Esophagus muscularis mucosa (tissue), 4 donors: Measurements from ENCODE around the gene SLC25A6. TPM values are rescaled to one million over a fixed set of nuclear protein-coding genes. Genes with fewer than 3 reads are reported as not detected.
A peak's percentile ranks its signal among the peaks of the same experiment; 100 is the strongest.

Experiments
- DNase-seq: peaks from one replicate; pipeline ENCODE4 v3.0.0-alpha.2; 2017; ENCODE audit errors: extremely low spot score
- H3K27ac ChIP-seq, 4 donors: fragments of 200-600 bp; sonication (generic); replicated peaks in 1 of 4; 1 replicate in 3 of 4; 2 replicates in 1 of 4; pipeline ENCODE4 v1.5.1; 2016 to 2019; ENCODE audit warnings: mild to moderate bottlenecking in 1 of 4
- H3K27me3 ChIP-seq, 4 donors: fragments of 200-600 bp; sonication (generic); one replicate each; pipeline versions ENCODE4 v1.5.1 to v1.6.0; 2016 to 2019
- H3K36me3 ChIP-seq, 4 donors: fragments of 200-600 bp; sonication (generic); one replicate each; pipeline ENCODE4 v1.5.1; 2016 to 2019
- H3K4me1 ChIP-seq, 4 donors: fragments of 200-600 bp; sonication (generic); one replicate each; pipeline ENCODE4 v1.5.1; 2016 to 2019
- H3K4me3 ChIP-seq, 4 donors: fragments of 200-600 bp; sonication (generic); 1 replicate in 2 of 4; 2 replicates in 2 of 4; pipeline ENCODE4 v1.5.1; 2016 to 2019; ENCODE audit warnings: mild to moderate bottlenecking in 4 of 4, moderate library complexity in 1 of 4
- H3K9me3 ChIP-seq, 4 donors: fragments of 200-600 bp; sonication (generic); 1 replicate in 3 of 4; 2 replicates in 1 of 4; pipeline ENCODE4 v1.5.1; 2016 to 2019
- EP300 ChIP-seq: sonication (generic); formaldehyde crosslinking; IDR thresholded peaks from one replicate; pipeline ENCODE4 v1.6.1; 2017; ENCODE audit warnings: antibody characterized with exemption
- POLR2A ChIP-seq: fragments of 450-650 bp; IDR thresholded peaks from one replicate; pipeline ENCODE4 v1.6.1; 2017; ENCODE audit warnings: antibody characterized with exemption, moderate library complexity, mild to moderate bottlenecking, low read depth
- POLR2AphosphoS5 ChIP-seq, 2 donors: sonication (generic); formaldehyde crosslinking; IDR thresholded peaks; one replicate each; pipeline ENCODE4 v1.6.1; 2017; ENCODE audit warnings: antibody characterized with exemption in 2 of 2
- WGBS: methylation state at CpG from one replicate; pipeline ENCODE4 v1.1.5; 2018; 5-methylcytosine and 5-hydroxymethylcytosine counted together
- intact Hi-C: fragments of 100-400 bp; cut with DNase I; formaldehyde crosslinking; loops from one replicate; pipeline ENCODE4 v1.15.1; 2023
- total RNA-seq, 4 donors: library from RNA; depleted of rRNA; stranded (reverse); fragments of >200 nt; gene quantifications; one replicate each; pipeline versions ENCODE4 v1.1.0 to v1.2.1, GENCODE V29; 2016
- TF ChIP-seq, protein P1 (sequence below), 3 experiments: fragments of 200-600 bp in 2 of 3; fragments of 450-650 bp in 1 of 3; sonication (generic) in 2 of 3; IDR thresholded peaks; one replicate each; pipeline ENCODE4 v1.5.1; 2017 to 2019; ENCODE audit warnings: antibody characterized with exemption in 3 of 3, mild to moderate bottlenecking in 2 of 3, moderate library complexity in 1 of 3

The SLC25A6 gene
- total RNA-seq, 4 donors from 2014 or later: 266 to 339 (median 313) TPM

DNA sequence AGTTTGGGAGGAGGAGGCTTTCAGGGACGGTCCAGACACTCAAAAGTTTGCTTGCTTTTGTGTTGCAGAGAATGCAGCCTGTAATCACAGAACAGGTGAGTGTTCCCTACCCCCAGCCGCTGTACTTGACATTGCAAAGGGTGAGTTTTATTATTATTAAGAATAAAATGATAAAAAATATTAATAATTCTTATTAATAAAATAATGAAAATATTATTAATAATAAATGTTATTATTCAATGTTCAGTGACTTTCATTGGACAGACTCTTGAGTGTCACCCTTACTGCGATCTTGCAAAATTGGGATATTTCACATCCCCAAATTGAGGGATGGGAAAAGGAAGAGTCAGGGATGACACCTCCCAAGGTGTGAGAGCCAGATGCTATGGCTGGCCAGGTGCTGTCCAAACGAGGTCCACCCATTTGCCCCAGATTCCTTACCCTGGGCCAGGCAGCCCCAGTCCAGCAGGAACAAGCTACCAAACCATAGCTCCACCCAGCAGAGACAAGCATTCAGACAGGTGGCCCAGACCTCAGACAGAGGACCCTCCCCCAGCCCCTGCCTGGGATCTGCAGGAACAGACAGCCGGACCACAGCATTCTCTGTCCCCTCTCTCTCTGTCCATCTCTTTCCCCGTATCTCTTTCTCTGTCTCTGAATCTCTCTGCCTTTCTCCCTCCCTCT is 33.0 kb downstream of the SLC25A6 start:
- no peak for TF ChIP-seq EP300
- no peak for TF ChIP-seq POLR2A
- TF ChIP-seq, protein P1, sequence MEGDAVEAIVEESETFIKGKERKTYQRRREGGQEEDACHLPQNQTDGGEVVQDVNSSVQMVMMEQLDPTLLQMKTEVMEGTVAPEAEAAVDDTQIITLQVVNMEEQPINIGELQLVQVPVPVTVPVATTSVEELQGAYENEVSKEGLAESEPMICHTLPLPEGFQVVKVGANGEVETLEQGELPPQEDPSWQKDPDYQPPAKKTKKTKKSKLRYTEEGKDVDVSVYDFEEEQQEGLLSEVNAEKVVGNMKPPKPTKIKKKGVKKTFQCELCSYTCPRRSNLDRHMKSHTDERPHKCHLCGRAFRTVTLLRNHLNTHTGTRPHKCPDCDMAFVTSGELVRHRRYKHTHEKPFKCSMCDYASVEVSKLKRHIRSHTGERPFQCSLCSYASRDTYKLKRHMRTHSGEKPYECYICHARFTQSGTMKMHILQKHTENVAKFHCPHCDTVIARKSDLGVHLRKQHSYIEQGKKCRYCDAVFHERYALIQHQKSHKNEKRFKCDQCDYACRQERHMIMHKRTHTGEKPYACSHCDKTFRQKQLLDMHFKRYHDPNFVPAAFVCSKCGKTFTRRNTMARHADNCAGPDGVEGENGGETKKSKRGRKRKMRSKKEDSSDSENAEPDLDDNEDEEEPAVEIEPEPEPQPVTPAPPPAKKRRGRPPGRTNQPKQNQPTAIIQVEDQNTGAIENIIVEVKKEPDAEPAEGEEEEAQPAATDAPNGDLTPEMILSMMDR (IDR thresholded peaks at IDR 0.05): no peak
- TF ChIP-seq POLR2AphosphoS5 (IDR thresholded peaks at IDR 0.05): no peak
- WGBS: 88% methylated on average over 6 of the region's 6 CpGs
- Histone ChIP-seq H3K4me3 (no peak overlapping the region), H3K27ac (no peak overlapping the region), H3K9me3 (peaks cover 0 to 10% (median 8%) of the 10 kb centered on the region in 4 donors), H3K27me3 (no peaks in the 10 kb centered on the region), H3K36me3 (peaks cover 19 to 78% (median 28%) of the 10 kb centered on the region in 4 donors), H3K4me1 (peaks cover 0 to 4% (median 3%) of the 10 kb centered on the region in 4 donors)
- DNase-seq: no peak
- intact Hi-C loops: no loop called here

DNA sequence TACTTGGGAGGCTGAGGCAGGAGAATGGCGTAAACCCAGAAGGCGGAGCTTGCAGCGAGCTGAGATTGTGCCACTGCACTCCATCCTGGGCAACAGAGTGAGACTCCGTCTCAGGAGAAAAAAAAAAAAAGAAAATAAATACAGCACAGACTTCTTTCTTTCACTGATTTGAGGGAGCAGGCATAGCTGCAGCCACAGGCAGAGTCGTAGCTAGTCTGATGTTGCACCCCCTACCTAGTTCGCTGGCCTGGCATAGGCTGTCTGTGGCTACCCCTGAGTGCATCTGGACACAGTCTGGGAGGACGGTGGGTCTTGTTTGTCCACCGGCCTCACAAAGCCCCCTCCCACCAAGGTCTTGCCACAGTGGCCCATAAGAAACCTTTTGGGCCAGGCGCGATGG is 33.9 kb downstream of the SLC25A6 start:
- H3K27me3 ChIP-seq: no peaks in the 10 kb centered on the region
- TF ChIP-seq EP300: no peak
- TF ChIP-seq, protein P1 (IDR thresholded peaks at IDR 0.05): no peak
- TF ChIP-seq POLR2AphosphoS5 (IDR thresholded peaks at IDR 0.05): no peak
- no peak for TF ChIP-seq POLR2A
- peaks cover 0 to 10% (median 8%) of the 10 kb centered on the region in 4 donors for H3K9me3 ChIP-seq
- WGBS: 98% methylated on average over 8 of the region's 10 CpGs
- no peak for DNase-seq
- no peak overlapping the region for H3K27ac ChIP-seq
- intact Hi-C loops: no loop called here
- peaks cover 14 to 69% (median 23%) of the 10 kb centered on the region in 4 donors for H3K36me3 ChIP-seq
- H3K4me3 ChIP-seq: no peak overlapping the region
- peaks cover 0 to 4% (median 3%) of the 10 kb centered on the region in 4 donors for H3K4me1 ChIP-seq

DNA sequence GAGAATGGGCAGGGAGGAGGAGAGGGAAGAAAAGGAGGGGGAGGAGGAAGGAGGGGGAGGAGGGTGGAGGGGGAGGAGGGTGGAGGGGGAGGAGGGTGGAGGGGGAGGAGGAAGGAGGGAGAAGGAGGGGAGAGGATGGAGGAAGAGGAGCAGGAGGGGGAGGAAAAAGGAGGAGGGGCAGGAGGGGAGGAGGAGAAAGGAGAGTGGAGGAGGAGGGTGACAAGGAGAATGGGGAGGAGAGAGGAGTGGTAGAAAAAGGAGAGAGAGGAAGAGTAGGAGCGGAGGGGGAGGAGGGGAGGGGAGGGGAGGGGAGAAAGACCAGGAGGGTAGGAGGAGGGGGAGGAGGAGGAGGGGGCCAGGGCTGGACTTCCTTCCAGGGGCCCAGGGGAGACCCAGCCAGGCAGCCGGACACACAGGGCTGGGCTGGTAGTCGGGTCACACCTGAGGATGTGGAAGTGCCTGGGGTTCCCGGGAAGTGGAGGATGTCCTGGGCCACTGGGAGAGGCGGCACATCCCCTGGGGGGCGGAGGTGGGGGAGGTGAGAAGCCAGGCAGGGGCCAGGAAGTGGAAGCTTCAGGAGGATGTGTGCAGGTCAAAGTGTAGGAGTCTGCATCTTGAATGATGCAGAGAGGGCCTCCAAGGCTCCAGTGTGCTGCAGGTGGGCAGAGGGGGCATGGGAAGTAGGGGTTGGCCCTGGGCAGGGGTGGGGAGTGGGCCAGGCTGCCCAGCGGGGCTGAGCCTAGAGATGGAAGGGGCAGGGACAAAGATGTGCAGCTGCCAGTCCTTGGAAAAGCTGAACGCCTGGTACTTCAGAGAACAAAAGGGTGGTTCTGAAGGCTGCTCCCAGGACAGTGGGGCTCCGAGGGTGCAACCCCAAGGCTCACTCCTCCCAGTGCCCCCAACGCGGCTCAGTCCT is 36.5 kb downstream of the SLC25A6 start:
- no peak for DNase-seq
- Histone ChIP-seq H3K4me1 (peaks cover 0 to 4% (median 3%) of the 10 kb centered on the region in 4 donors), H3K27me3 (no peaks in the 10 kb centered on the region), H3K36me3 (peaks cover 14 to 60% (median 23%) of the 10 kb centered on the region in 4 donors), H3K27ac (peak overlapping the region in 2 of 4 donors; percentile 0 to 14), H3K9me3 (peaks cover 0 to 10% (median 8%) of the 10 kb centered on the region in 4 donors), H3K4me3 (no peak overlapping the region)
- TF ChIP-seq POLR2AphosphoS5 (IDR thresholded peaks at IDR 0.05): no peak
- TF ChIP-seq POLR2A: no peak
- TF ChIP-seq, protein P1 (IDR thresholded peaks at IDR 0.05): no peak
- TF ChIP-seq EP300: no peak
- WGBS: 44% methylated on average over 11 of the region's 11 CpGs
- intact Hi-C loops: no loop called here

DNA sequence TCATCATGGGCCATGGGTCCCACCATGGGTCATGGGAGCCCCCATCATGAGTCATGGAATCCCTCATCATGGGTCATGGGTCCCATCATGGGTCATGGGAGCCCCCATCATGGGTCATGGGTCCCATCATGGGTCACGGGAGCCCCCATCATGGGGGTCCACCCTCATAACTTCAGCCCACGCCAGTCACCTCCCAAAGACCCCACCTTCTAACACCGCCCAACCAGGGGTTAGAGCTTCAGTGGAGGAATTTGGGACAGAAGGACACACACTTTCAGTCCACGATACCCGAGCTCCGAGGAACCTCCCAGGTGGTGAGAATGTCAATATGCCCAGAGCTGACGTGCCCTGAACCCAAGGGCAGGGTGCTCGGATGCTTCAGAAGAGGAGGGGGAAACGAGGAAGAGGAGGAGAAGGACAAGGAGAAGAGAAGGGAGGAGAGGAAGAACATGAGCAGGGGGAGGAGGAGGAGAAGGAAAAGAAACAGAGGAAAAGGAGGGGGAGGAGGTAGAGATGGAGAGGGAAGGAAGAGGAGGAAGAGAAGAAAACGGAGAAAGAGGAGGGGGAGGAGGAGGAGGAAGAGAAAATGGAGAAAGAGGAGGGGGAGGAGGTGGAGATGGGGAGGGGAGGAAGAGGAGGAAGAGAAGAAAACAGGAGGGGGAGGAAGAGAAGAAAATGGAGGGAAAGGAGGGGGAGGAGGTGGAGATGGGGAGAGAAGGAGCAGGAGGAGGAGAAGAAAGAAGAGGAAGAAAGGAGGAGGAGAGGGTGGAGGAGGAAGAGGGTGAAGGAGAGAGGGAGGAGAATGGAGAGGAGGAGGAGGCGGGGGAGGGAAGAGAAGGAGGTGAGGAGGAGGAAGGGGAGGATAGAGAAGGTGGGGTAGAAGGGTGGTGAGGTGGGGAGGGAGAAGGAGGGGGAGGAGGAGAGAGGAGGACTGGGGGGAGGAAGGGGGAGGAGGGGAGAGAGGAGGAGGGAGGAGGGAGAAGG is 37.6 kb downstream of the SLC25A6 start:
- intact Hi-C loops: no loop called here
- Histone ChIP-seq H3K27ac (no peak overlapping the region), H3K4me3 (no peak overlapping the region), H3K36me3 (peaks cover 14 to 61% (median 23%) of the 10 kb centered on the region in 4 donors), H3K9me3 (peaks cover 0 to 10% (median 8%) of the 10 kb centered on the region in 4 donors), H3K27me3 (no peaks in the 10 kb centered on the region), H3K4me1 (peaks cover 0 to 4% (median 3%) of the 10 kb centered on the region in 4 donors)
- TF ChIP-seq EP300: no peak
- no peak for TF ChIP-seq POLR2AphosphoS5 (IDR thresholded peaks at IDR 0.05)
- TF ChIP-seq POLR2A: no peak
- TF ChIP-seq, protein P1 (IDR thresholded peaks at IDR 0.05): no peak
- no peak for DNase-seq
- WGBS: 88% methylated on average over 11 of the region's 11 CpGs
